K562 (cell line): Measurements from ENCODE around the gene HEG1. TPM values are rescaled to one million over a fixed set of nuclear protein-coding genes. Genes with fewer than 3 reads are reported as not detected.

Experiments used
- ATAC-seq: fragments of 200-7000 bp; cut with Tn5 transposase; 3 replicates; pipeline ENCODE4 v1.9.1; 2020; ENCODE audit warnings: moderate library complexity
- BruUV-seq: library from RNA; stranded (reverse); fragments of 400-500 nt; replicated peaks from 2 replicates; lab custom pipeline; 2021; lab: Mats Ljungman, UMichigan
- CTCF ChIA-PET: fragments of 300-600 bp; formaldehyde crosslinking; extraction: SDS; loops from one replicate; lab custom pipeline; 2021; ENCODE audit warnings: low intra/inter-chr PET ratio; lab: Yijun Ruan, JAX
- POLR2A ChIA-PET: fragments of 300-600, 350-650 bp; sonication (Branson Sonifier 250); formaldehyde crosslinking; extraction: SDS; loops from one replicate; lab custom pipeline; 2021; ENCODE audit warnings: antibody characterized with exemption, inconsistent platforms; lab: Yijun Ruan, JAX
- DNase-seq, 4 experiments: peaks; one replicate each; pipeline versions ENCODE4 v3.0.0 to v3.0.0-alpha.2; 2011 to 2018; ENCODE audit warnings: low spot score in 3 of 4, mixed read lengths in 3 of 4; ENCODE audit errors: extremely low read depth in 1 of 4
- FAIRE-seq: peaks from 2 replicates; lab custom pipeline; 2011; peaks lifted over from hg19 to GRCh38; lab: Jason Lieb, UNC
- H2AFZ ChIP-seq: 2 replicates; pipeline ENCODE4 v1.6.0; 2011; ENCODE audit warnings: low read depth, low read length, control low read depth, inconsistent platforms
- H3K27ac ChIP-seq: fragments of 200-600 bp; 3 replicates; pipeline ENCODE4 v1.8.0; 2011; ENCODE audit warnings: low read depth, mild to moderate bottlenecking, control low read depth, inconsistent platforms, low read length, moderate library complexity, mixed read lengths; ENCODE audit errors: extremely low read depth
- H3K27me3 ChIP-seq, 2 experiments: fragments of 300-600 bp in 1 of 2; 2 replicates in 1 of 2; 3 replicates in 1 of 2; pipeline versions ENCODE4 v1.6.0 to v1.8.0; 2011; ENCODE audit warnings: inconsistent platforms in 2 of 2, low read length in 2 of 2, mild to moderate bottlenecking in 1 of 2, mixed read lengths in 1 of 2, moderate library complexity in 1 of 2; ENCODE audit not compliant: control insufficient read depth in 2 of 2, insufficient read depth in 2 of 2
- H3K36me3 ChIP-seq: fragments of 300-600 bp; 3 replicates; pipeline ENCODE4 v1.8.0; 2011; ENCODE audit warnings: mild to moderate bottlenecking, low read length, inconsistent platforms; ENCODE audit not compliant: control insufficient read depth, insufficient read depth
- H3K4me1 ChIP-seq, 2 experiments: fragments of 200-600 bp in 1 of 2; replicated peaks in 1 of 2; 2 replicates in 1 of 2; 3 replicates in 1 of 2; pipeline versions ENCODE4 v1.5.1 to v1.8.0; 2011; ENCODE audit warnings: inconsistent platforms in 2 of 2, low read length in 2 of 2, mild to moderate bottlenecking in 1 of 2, mixed read lengths in 1 of 2, moderate library complexity in 1 of 2; ENCODE audit not compliant: control insufficient read depth in 2 of 2, insufficient read depth in 2 of 2
- H3K4me2 ChIP-seq: 2 replicates; pipeline ENCODE4 v1.6.1; 2011; ENCODE audit warnings: low read length, control low read depth, inconsistent platforms, mixed read lengths; ENCODE audit not compliant: insufficient read depth
- H3K4me3 ChIP-seq: fragments of 200-600 bp; sonication (generic), shearing (Covaris generic); 2 replicates; pipeline ENCODE4 v1.5.1; 2016; ENCODE audit warnings: control low read depth, inconsistent platforms
- H3K79me2 ChIP-seq: fragments of 200-600 bp; 3 replicates; pipeline ENCODE4 v1.8.0; 2011; ENCODE audit warnings: low read length, inconsistent platforms; ENCODE audit not compliant: control insufficient read depth, insufficient read depth
- H3K9ac ChIP-seq, 2 experiments: 2 replicates each; pipeline versions ENCODE4 v1.6.0 to v1.6.1; 2011; ENCODE audit warnings: low read depth in 2 of 2, low read length in 2 of 2, control low read depth in 1 of 2, inconsistent platforms in 1 of 2, mild to moderate bottlenecking in 1 of 2, mixed read lengths in 1 of 2; ENCODE audit not compliant: insufficient read depth in 1 of 2
- H3K9me1 ChIP-seq: one replicate; pipeline ENCODE4 v1.6.0; 2011; ENCODE audit warnings: inconsistent platforms, mild to moderate bottlenecking, low read length, moderate library complexity; ENCODE audit not compliant: control insufficient read depth, insufficient read depth
- H3K9me3 ChIP-seq: replicated peaks from 2 replicates; pipeline ENCODE4 v1.5.1; 2011; ENCODE audit warnings: low read depth, low read length, inconsistent platforms; ENCODE audit not compliant: control insufficient read depth, insufficient read depth
- H4K20me1 ChIP-seq: replicated peaks from 2 replicates; pipeline ENCODE4 v1.6.1; 2011; ENCODE audit warnings: low read length, inconsistent platforms, mixed read lengths; ENCODE audit not compliant: control insufficient read depth, insufficient read depth
- E2F1 ChIP-seq: sonication (generic); formaldehyde crosslinking; IDR thresholded peaks from 2 replicates; pipeline ENCODE4 v1.8.1; 2023; ENCODE audit warnings: mild to moderate bottlenecking, missing genetic modification reagents, moderate library complexity
- FOXJ2 ChIP-seq: fragments of 200-800 bp; sonication (Bioruptor generic); IDR thresholded peaks from 2 replicates; pipeline ENCODE4 v1.6.1; 2016; ENCODE audit warnings: missing genetic modification characterization, missing compliant biosample characterization
- IRF1 ChIP-seq: sonication (generic); formaldehyde crosslinking; IDR thresholded peaks from 2 replicates; pipeline ENCODE4 v1.8.0; 2022; ENCODE audit warnings: missing genetic modification reagents, mild to moderate bottlenecking, borderline replicate concordance
- PREB ChIP-seq: sonication (generic); formaldehyde crosslinking; IDR thresholded peaks from 2 replicates; pipeline ENCODE4 v1.8.1; 2023; ENCODE audit warnings: mild to moderate bottlenecking, missing genetic modification reagents
- SIN3A ChIP-seq, 2 experiments: fragments of 150-350 bp in 1 of 2; IDR thresholded peaks; 2 replicates each; pipeline ENCODE4 v1.6.1; 2011 to 2016; ENCODE audit warnings: borderline replicate concordance in 2 of 2, low read depth in 2 of 2, low read length in 2 of 2, mild to moderate bottlenecking in 2 of 2, moderate library complexity in 2 of 2; ENCODE audit not compliant: control insufficient read depth in 1 of 2
- SIN3B ChIP-seq: fragments of 450-650 bp; IDR thresholded peaks from 2 replicates; pipeline ENCODE4 v1.6.1; 2017; ENCODE audit warnings: low read depth, mild to moderate bottlenecking, moderate library complexity
- SREBF1 ChIP-seq: fragments of 150-350 bp; IDR thresholded peaks from 2 replicates; pipeline ENCODE4 v1.6.1; 2014; ENCODE audit warnings: antibody characterized with exemption, low read depth, low read length, borderline replicate concordance
- TEAD1 ChIP-seq, 2 experiments: fragments of 450-650 bp in 1 of 2; sonication (generic) in 1 of 2; formaldehyde crosslinking; IDR thresholded peaks; 2 replicates each; pipeline versions ENCODE4 v1.4.0 to v1.8.0; 2020 to 2022; ENCODE audit warnings: mild to moderate bottlenecking in 2 of 2, missing genetic modification reagents in 1 of 2
- ZNF217 ChIP-seq: sonication (generic); formaldehyde crosslinking; IDR thresholded peaks from 2 replicates; pipeline ENCODE4 v1.8.0; 2022; ENCODE audit warnings: mild to moderate bottlenecking, missing genetic modification reagents
- ZNF57 ChIP-seq: fragments of 450-650 bp; formaldehyde crosslinking; IDR thresholded peaks from 2 replicates; pipeline ENCODE4 v1.4.0; 2020; ENCODE audit warnings: mild to moderate bottlenecking, moderate library complexity
- ZNF639 ChIP-seq, 2 experiments: fragments of 200-800 bp in 1 of 2; sonication (Bioruptor generic) in 1 of 2; sonication (generic) in 1 of 2; formaldehyde crosslinking in 1 of 2; IDR thresholded peaks in 1 of 2; conservative IDR thresholded peaks in 1 of 2; 2 replicates each; pipeline versions ENCODE4 v1.5.0 to v1.6.1; 2016 to 2020; ENCODE audit warnings: missing compliant biosample characterization in 1 of 2, missing genetic modification characterization in 1 of 2, missing genetic modification reagents in 1 of 2
- in situ Hi-C: fragments of 300-500 bp; cut with MboI; formaldehyde crosslinking; loops from 4 replicates; pipeline ENCODE4 v1.15.0; 2018; ENCODE audit warnings: inconsistent platforms, mixed read lengths
- intact Hi-C: fragments of 100-400 bp; cut with micrococcal nuclease; formaldehyde crosslinking; loops from 2 replicates; pipeline ENCODE4 v1.14.2; 2022
- polyA plus RNA-seq, 8 experiments: library from polyadenylated mRNA; depleted of rRNA in 4 of 8; stranded (reverse) in 5 of 8; unstranded in 3 of 8; fragments of >200 nt; fragmentation: Nextera tagmentation in 2 of 8; fragmentation: Illumina TruSeq in 1 of 8; extraction: Ambion mirVana in 2 of 8; extraction: Trizol in 1 of 8; gene quantifications; 2 replicates each; pipeline versions ENCODE4 v1.2.1 to v1.2.3, GENCODE V29; 2011 to 2014; ENCODE audit warnings: inconsistent platforms in 1 of 8, missing spikeins in 1 of 8
- total RNA-seq, 7 experiments: library from RNA; depleted of rRNA in 6 of 7; stranded (reverse); fragments of >200 nt in 6 of 7; fragmentation: Illumina TruSeq in 2 of 7; extraction: Trizol in 2 of 7; gene quantifications; 2 replicates each; pipeline versions ENCODE4 v1.2.1 to v1.2.3, GENCODE V29; 2011 to 2021; ENCODE audit warnings: low replicate concordance in 1 of 7

Gene HEG1
- total and polyA plus RNA-seq, 9 of the 15 experiments (the other 6 are each of a cell fraction or from before 2014, with no cell fraction given): 0.24 TPM; not detected in 8

- no peaks in the 10 kb centered on the region for H3K9me1 ChIP-seq
- H3K9me3 ChIP-seq: no peaks in the 10 kb centered on the region
- no peaks in the 10 kb centered on the region for H3K79me2 ChIP-seq
- no peaks in the 10 kb centered on the region for H4K20me1 ChIP-seq
- H3K9ac ChIP-seq: no peak overlapping the region
- no peak overlapping the region for H2AFZ ChIP-seq
- H3K4me3 ChIP-seq: no peak overlapping the region
- CTCF ChIA-PET: no interaction called here
- POLR2A ChIA-PET: interaction anchor here (0.6 kb wide), 2 partner anchors 8 to 113 kb away, joined by 3 to 4 read pairs; no protein-coding TSS in a partner anchor
- BruUV-seq: no TSS peak
- intact Hi-C loops (no loop called here), in situ Hi-C loops (no loop called here)
- no peaks in the 10 kb centered on the region for H3K4me1 ChIP-seq
- no peak overlapping the region for H3K27ac ChIP-seq
- H3K27me3 ChIP-seq: peaks cover 0 to 4% of the 10 kb centered on the region in 2 experiments; a peak in 1 of 5 replicates
- FAIRE-seq: no peak
- no peaks in the 10 kb centered on the region for H3K36me3 ChIP-seq
- H3K4me2 ChIP-seq: no peak overlapping the region
- no peak for DNase-seq
- no peak for ATAC-seq
- TF ChIP-seq SREBF1 (no peak), SIN3B (no peak), E2F1 (CRISPR knock-in tag) (no peak), ZNF639 (CRISPR knock-in tag; conservative IDR thresholded peaks at IDR 0.05 in 1 of 2, IDR thresholded peaks at IDR 0.05 in 1 of 2) (no peak), PREB (CRISPR knock-in tag) (no peak), FOXJ2 (tag) (no peak), ZNF57 (CRISPR knock-in tag) (no peak), ZNF217 (CRISPR knock-in tag) (no peak), IRF1 (CRISPR knock-in tag) (no peak), TEAD1 (CRISPR knock-in tag; IDR thresholded peaks at IDR 0.05) (no peak), SIN3A (IDR thresholded peaks at IDR 0.05; ENCODE audit: borderline replicate concordance in 2 of 2, control insufficient read depth in 1 of 2, low read depth in 2 of 2, low read length in 2 of 2) (no peak)
Observed at GRCh38 chr3:124935264-124935663, 120.5 kb downstream of the HEG1 start.
